HG02885 (cell line): ENCODE results near the gene PDX1.

Experiments used
- ATAC-seq: cut with Tn5 transposase; IDR thresholded peaks from one replicate; pipeline ENCODE4 v1.9.1; 2021; ENCODE audit warnings: mild to moderate bottlenecking; ENCODE audit not compliant: unreplicated experiment, poor library complexity

Gene PDX1

DNA sequence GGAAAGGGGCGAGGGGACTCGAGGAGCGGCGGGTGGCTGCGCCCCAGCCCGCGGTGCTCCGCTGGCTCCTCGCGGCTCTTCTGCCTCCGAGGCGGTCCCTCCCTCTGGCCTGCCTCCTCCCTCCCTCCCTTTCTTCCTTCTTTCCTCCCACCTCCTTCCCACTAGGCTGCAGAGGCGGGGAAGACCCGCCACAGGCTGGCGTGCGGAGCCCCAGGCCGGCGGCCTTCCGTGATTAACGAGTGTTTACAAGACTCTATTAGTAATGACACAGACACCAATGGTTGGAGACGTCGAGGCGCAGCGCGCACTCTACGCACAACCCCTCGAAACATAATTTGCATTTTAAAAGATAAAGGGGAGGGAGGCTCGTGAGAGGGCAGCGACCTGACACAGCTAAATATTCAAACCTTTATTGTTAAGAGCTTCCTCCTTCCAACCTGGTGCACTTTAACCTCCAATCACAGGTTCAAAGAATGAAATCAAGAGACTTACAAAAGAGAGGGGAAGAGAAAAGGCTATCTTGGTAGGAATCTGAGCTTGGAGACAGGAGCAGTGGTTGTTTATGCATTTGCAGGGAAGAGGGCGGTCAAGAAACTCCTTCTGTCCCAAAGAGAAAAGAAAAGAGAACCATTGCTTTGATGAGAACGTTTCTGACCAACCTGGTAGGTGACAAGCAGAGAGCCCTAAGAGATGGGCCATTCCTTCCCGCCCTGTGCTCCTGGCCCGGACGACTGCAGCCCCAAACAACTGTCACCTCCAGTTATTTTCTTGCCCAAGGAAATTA is 49.5 kb downstream of the PDX1 start, which contains the start of gene CDX2:
Gene CDX2 (minus strand): TSS at position 234 of the 784 bp plus-strand sequence. CDS start 309 bp downstream, outside the sequence.
- no peak for ATAC-seq

DNA sequence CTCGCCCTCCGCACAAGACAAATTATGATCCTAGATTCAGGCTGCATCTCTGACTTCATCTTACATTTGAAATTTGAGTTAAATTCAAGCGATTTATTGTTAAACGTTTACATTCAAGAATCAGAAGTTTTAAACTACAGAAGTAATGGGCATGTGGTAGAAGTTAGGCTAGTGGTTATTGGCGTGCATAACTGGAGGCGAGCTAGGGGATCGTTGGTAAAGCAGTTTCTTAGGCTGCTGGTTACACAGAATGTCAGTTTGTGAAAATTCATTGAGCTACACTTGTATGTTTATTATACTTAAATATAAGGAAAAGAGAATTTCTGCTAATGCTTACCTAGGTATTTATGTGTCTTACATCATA is 50.0 kb downstream of the PDX1 start:
- ATAC-seq = no peak

DNA sequence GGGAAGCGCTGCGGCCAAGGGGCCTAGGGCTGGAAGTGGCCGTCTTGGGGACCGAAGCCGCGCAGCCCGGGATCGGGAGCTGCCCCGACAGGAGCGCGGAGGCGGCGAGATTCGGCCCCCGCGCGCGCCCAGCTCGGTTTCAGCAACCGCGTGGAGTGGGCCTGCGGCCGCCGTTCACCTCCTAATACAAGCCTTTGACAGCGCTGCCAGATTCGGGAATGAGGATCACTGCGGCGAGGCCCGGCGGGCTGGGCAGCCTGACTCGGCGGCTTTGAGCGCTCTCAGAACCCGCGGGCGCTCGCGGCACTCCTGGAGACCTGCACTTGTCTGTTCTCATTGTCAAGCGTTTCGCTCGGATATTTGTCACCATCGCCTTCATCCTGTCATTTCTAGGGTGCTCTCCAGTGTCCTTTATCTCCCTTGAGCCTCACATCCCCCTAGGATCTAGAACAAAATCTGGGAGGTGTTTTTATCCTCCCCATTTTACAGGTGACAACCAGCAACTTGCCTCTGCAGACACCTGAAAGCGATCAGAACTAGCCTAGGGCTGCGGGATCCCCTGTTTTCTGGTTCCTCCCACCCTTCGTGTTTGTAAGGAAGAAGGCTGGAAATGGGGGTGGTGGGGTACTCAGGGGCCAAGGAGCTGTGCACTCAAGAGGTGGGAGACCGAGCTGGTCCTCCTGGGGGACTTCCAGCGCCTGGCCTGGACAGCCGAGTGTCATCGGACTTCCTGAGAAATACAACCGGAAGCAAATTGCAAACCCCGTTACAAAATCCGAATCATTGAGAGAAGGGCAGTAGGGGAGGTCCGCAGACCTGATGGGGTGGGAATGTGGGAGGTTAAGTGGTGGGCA is 50.8 kb downstream of the PDX1 start:
- ATAC-seq = no peak

DNA sequence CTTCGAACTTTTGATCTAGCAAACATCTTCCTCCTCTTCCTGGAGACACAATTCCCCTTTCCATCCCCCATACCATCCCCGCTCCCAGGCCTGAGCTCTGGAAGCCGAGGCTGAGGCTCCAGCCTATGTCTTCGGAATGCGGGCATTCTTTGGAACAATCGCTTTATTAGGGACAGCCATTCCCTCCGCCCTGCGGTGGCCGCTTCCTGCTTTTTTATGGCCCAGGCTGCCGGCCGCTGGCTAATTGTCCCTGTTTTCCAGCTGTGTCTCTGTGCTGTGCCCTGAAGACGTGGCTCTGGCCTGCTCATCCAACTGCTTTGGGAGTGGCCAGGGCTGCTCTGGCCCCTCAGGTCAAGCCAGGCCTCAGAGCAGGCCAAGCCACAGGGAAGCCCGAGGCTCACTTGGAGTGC is 51.4 kb downstream of the PDX1 start:
- ATAC-seq = no peak

DNA sequence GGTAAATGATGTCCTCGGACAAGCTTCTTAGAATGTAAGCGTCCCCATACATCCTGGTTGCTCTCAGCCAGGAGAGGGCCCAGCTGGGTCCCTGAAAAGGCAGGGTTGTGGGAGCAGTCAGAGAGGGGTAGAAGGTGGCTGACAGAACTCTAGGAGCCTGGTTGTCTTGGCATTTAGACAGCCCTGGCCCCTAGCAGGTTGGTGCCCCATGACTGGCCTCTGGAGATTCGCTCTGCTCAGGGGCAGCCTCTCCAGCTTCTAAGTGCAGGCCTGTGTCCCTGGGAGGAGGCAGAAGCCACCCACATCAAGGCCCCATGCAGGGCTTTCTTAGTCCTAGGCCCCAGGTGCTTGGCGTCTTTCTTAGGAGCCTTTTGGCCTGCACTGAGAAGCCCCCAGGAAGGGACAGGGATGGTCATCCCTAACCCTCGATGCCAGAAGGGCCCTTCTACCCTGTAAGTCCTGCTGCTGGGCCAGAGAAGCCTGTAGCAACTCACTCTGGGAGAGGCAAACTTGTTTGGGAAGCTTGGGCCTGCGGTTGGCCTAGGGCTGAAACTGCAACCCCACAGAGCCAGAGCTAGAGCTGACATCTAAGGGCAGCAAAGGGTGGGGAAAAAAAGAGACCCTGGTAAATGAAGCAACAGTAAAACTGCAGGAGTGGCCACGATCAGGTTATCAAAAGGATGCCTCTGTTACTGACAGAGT is 52.1 kb downstream of the PDX1 start:
- ATAC-seq = no peak

DNA sequence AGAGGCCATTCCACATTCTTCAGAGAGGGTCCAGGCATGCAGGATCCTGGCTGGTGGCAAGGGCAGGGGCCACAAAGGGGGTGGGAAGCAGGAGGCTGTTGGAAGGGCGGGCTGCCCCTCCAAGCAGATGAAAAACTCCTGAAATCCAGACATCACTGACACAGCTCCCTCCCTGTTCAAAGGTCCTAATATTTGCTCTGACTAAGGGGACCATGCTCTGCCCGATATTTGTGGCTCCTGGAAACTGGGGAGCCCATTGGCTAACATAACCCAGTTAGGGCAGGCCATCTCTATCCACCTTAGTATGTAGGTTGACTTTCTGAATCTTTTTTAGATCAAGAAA is 52.6 kb downstream of the PDX1 start:
- no peak for ATAC-seq

DNA sequence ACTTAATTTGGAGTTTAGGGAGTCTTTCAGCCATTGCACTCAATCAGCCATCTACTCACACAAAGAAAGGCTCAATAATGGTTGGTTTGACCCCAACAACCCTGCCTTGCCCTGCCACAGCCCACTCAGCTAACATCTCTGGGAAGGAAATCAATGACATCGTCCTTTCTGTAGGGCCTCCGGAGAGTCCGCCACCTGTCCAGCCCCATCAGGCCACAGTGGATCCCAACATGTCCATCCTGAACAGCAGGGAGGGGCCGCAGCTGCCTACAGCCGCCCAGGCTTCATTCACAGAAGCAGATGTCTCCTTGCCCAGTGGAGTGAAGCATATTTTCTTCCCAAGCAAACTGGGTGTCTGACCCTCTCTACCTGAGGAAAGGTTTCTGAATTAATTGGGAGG is 53.5 kb downstream of the PDX1 start:
- ATAC-seq = no peak

DNA sequence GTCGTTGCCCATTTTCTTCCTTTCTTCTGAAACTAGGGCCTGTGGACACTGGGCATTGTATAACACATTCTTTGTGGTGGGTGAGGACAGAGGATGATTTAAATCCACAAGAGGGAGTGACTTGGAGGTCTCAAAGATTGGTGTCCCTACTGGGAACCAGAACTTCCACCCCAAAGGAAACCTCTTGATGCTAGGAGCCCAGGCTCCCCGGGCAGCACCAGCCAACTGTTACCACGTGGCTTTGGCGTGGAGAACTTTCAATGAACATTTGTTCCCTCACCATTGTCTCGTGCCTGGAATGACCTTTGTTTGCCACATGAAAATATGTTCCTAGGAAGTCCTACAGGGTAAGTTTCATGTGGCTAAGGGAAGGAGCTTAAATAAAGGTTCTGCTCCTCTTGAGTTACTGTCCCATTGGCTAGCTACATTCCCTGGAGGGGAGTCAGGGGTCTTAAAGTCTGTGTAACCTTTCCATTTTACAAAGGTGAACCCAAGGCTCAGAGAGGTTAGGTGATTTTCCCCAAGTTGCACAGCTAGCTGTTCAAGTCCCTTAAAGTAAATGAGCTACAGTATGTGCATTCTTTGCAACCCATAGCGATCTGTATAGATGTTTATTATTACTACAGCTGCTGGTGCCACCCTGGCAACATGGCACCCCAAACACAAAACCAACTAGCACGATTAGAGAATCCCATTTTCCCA is 54.3 kb downstream of the PDX1 start:
- no peak for ATAC-seq
